IMR-90 (cell line): Measurements from ENCODE around the gene MDM4. TPM values are rescaled to one million over a fixed set of nuclear protein-coding genes. Genes with fewer than 3 reads are reported as not detected.

Experiments used
- ATAC-seq: fragments of 200-7000 bp; cut with Tn5 transposase; 2 replicates; pipeline ENCODE4 v1.9.1; 2020; ENCODE audit warnings: low read depth, mild to moderate bottlenecking, moderate library complexity
- BruUV-seq: library from RNA; stranded (reverse); fragments of 400-500 nt; replicated peaks from 2 replicates; lab custom pipeline; 2021; lab: Mats Ljungman, UMichigan
- CTCF ChIA-PET: fragments of 300-600 bp; formaldehyde crosslinking; extraction: SDS; loops from one replicate; lab custom pipeline; 2021; ENCODE audit warnings: antibody characterized with exemption; lab: Yijun Ruan, JAX
- POLR2A ChIA-PET: fragments of 300-600 bp; sonication (Branson Sonifier 250); formaldehyde crosslinking; loops from one replicate; lab custom pipeline; 2022; ENCODE audit warnings: antibody characterized with exemption; ENCODE audit not compliant: unreplicated experiment; lab: Charles Lee
- DNase-seq: peaks from one replicate; pipeline ENCODE4 v3.0.0; 2013
- H2AFZ ChIP-seq: replicated peaks from 2 replicates; pipeline ENCODE3; 2013; ENCODE audit warnings: low read length, mild to moderate bottlenecking; ENCODE audit not compliant: poor library complexity
- H2AK5ac ChIP-seq: 2 replicates; pipeline ENCODE4 v1.6.1; 2013; ENCODE audit warnings: low read depth, low read length, inconsistent platforms
- H2AK9ac ChIP-seq: replicated peaks from 2 replicates; pipeline ENCODE3; 2013; ENCODE audit warnings: mild to moderate bottlenecking, low read depth, low read length, moderate library complexity; ENCODE audit not compliant: poor library complexity
- H2BK120ac ChIP-seq: 2 replicates; pipeline ENCODE4 v1.6.1; 2013; ENCODE audit warnings: low read depth, low read length, inconsistent platforms
- H2BK15ac ChIP-seq: 3 replicates; pipeline ENCODE4 v1.6.1; 2013; ENCODE audit warnings: low read depth, low read length, inconsistent platforms
- H2BK20ac ChIP-seq: 2 replicates; pipeline ENCODE4 v1.6.1; 2013; ENCODE audit warnings: low read depth, mild to moderate bottlenecking, inconsistent platforms, low read length, moderate library complexity
- H2BK5ac ChIP-seq: 2 replicates; pipeline ENCODE4 v1.6.1; 2013; ENCODE audit warnings: mild to moderate bottlenecking, low read depth, low read length, inconsistent platforms; ENCODE audit not compliant: poor library complexity, severe bottlenecking
- H3K14ac ChIP-seq: replicated peaks from 2 replicates; pipeline ENCODE4 v1.6.1; 2013; ENCODE audit warnings: low read depth, low read length, inconsistent platforms
- H3K18ac ChIP-seq: 2 replicates; pipeline ENCODE4 v1.6.1; 2013; ENCODE audit warnings: low read depth, low read length, control low read depth
- H3K23ac ChIP-seq: 2 replicates; pipeline ENCODE4 v1.6.1; 2013; ENCODE audit warnings: low read depth, low read length, inconsistent platforms
- H3K27ac ChIP-seq: 2 replicates; pipeline ENCODE4 v1.5.1; 2013; ENCODE audit warnings: mild to moderate bottlenecking, control low read depth, low read length; ENCODE audit not compliant: insufficient read depth
- H3K27me3 ChIP-seq: 2 replicates; pipeline ENCODE4 v1.6.1; 2013; ENCODE audit warnings: low read length; ENCODE audit not compliant: control insufficient read depth, insufficient read depth
- H3K36me3 ChIP-seq: 2 replicates; pipeline ENCODE4 v1.6.1; 2013; ENCODE audit warnings: low read length, mixed read lengths; ENCODE audit not compliant: control insufficient read depth, insufficient read depth
- H3K4ac ChIP-seq: 2 replicates; pipeline ENCODE4 v1.6.1; 2013; ENCODE audit warnings: low read depth, low read length, inconsistent platforms
- H3K4me1 ChIP-seq: 2 replicates; pipeline ENCODE4 v1.6.1; 2013; ENCODE audit warnings: low read length, mixed read lengths; ENCODE audit not compliant: control insufficient read depth, insufficient read depth
- H3K4me2 ChIP-seq: 2 replicates; pipeline ENCODE4 v1.6.1; 2013; ENCODE audit warnings: low read depth, mild to moderate bottlenecking, control low read depth, low read length, moderate library complexity
- H3K4me3 ChIP-seq: 2 replicates; pipeline ENCODE4 v1.5.1; 2013; ENCODE audit warnings: low read depth, mild to moderate bottlenecking, control low read depth, low read length, moderate library complexity; ENCODE audit not compliant: insufficient read depth
- H3K56ac ChIP-seq: 2 replicates; pipeline ENCODE4 v1.6.1; 2013; ENCODE audit warnings: low read length, inconsistent platforms; ENCODE audit not compliant: insufficient read depth; ENCODE audit errors: extremely low read depth
- H3K79me1 ChIP-seq, 2 experiments: 2 replicates each; pipeline ENCODE4 v1.6.1; 2013; ENCODE audit warnings: low read length in 2 of 2, inconsistent platforms in 1 of 2, low read depth in 1 of 2
- H3K9ac ChIP-seq: 2 replicates; pipeline ENCODE4 v1.6.1; 2013; ENCODE audit warnings: low read depth, low read length, control low read depth
- H3K9me1 ChIP-seq: 2 replicates; pipeline ENCODE4 v1.6.1; 2013; ENCODE audit warnings: low read length, inconsistent platforms; ENCODE audit not compliant: insufficient read depth
- H3K9me3 ChIP-seq: 2 replicates; pipeline ENCODE4 v1.6.1; 2013; ENCODE audit warnings: low read length; ENCODE audit not compliant: control insufficient read depth, insufficient read depth
- H4K20me1 ChIP-seq: 2 replicates; pipeline ENCODE4 v1.6.1; 2013; ENCODE audit warnings: low read length, inconsistent platforms; ENCODE audit not compliant: insufficient read depth
- H4K5ac ChIP-seq: 2 replicates; pipeline ENCODE4 v1.6.1; 2013; ENCODE audit warnings: mild to moderate bottlenecking, low read depth, low read length, control low read depth
- H4K8ac ChIP-seq, 2 experiments: 2 replicates each; pipeline ENCODE4 v1.6.1; 2013; ENCODE audit warnings: low read depth in 2 of 2, low read length in 2 of 2, control low read depth in 1 of 2, inconsistent platforms in 1 of 2
- H4K91ac ChIP-seq: 2 replicates; pipeline ENCODE4 v1.6.1; 2013; ENCODE audit warnings: low read depth, low read length, inconsistent platforms; ENCODE audit not compliant: insufficient read depth
- BHLHE40 ChIP-seq: fragments of 150-350 bp; IDR thresholded peaks from 2 replicates; pipeline ENCODE4 v1.6.1; 2016; ENCODE audit warnings: mild to moderate bottlenecking, low read depth, low read length
- CEBPB ChIP-seq: IDR thresholded peaks from 2 replicates; pipeline ENCODE4 v1.6.1; 2012; ENCODE audit warnings: low read depth, low read length, improper control_type of control experiment
- CHD1 ChIP-seq: IDR thresholded peaks from 2 replicates; pipeline ENCODE4 v1.6.1; 2012; ENCODE audit warnings: low read depth, low read length, improper control_type of control experiment
- CTCF ChIP-seq: conservative IDR thresholded peaks from 2 replicates; pipeline ENCODE4 v1.5.1; 2012; ENCODE audit warnings: mild to moderate bottlenecking, low read depth, low read length, improper control_type of control experiment
- ELK1 ChIP-seq: fragments of 150-350 bp; IDR thresholded peaks from 2 replicates; pipeline ENCODE4 v1.6.1; 2016; ENCODE audit warnings: low read depth, mild to moderate bottlenecking, low read length, moderate library complexity, borderline replicate concordance
- FOS ChIP-seq: fragments of 150-350 bp; IDR thresholded peaks from 2 replicates; pipeline ENCODE4 v1.6.1; 2016; ENCODE audit warnings: low read depth, low read length
- MAFK ChIP-seq: IDR thresholded peaks from 2 replicates; pipeline ENCODE4 v1.6.1; 2012; ENCODE audit warnings: low read depth, low read length, improper control_type of control experiment
- MAZ ChIP-seq: IDR thresholded peaks from 2 replicates; pipeline ENCODE4 v1.6.1; 2012; ENCODE audit warnings: low read depth, mild to moderate bottlenecking, low read length, improper control_type of control experiment, moderate library complexity, borderline replicate concordance
- MXI1 ChIP-seq: IDR thresholded peaks from 2 replicates; pipeline ENCODE4 v1.6.1; 2012; ENCODE audit warnings: low read depth, mild to moderate bottlenecking, low read length, moderate library complexity, borderline replicate concordance
- NFE2L2 ChIP-seq: fragments of 150-350 bp; IDR thresholded peaks from 2 replicates; pipeline ENCODE4 v1.6.1; 2016; ENCODE audit warnings: low read depth, mild to moderate bottlenecking, low read length
- POLR2A ChIP-seq: IDR thresholded peaks from 2 replicates; pipeline ENCODE4 v1.6.1; 2012; ENCODE audit warnings: mild to moderate bottlenecking, low read depth, low read length
- RAD21 ChIP-seq: IDR thresholded peaks from 2 replicates; pipeline ENCODE4 v1.6.1; 2012; ENCODE audit warnings: low read length, improper control_type of control experiment
- RCOR1 ChIP-seq: IDR thresholded peaks from 2 replicates; pipeline ENCODE4 v1.6.1; 2012; ENCODE audit warnings: mild to moderate bottlenecking, low read length, improper control_type of control experiment; ENCODE audit not compliant: insufficient replicate concordance
- RFX5 ChIP-seq: IDR thresholded peaks from 2 replicates; pipeline ENCODE4 v1.8.0; 2012; ENCODE audit warnings: low read depth, mild to moderate bottlenecking, low read length, moderate library complexity
- SMC3 ChIP-seq: fragments of 150-350 bp; IDR thresholded peaks from 2 replicates; pipeline ENCODE4 v1.6.1; 2016; ENCODE audit warnings: low read depth, mild to moderate bottlenecking, antibody characterized with exemption, low read length, moderate library complexity
- USF2 ChIP-seq: fragments of 150-350 bp; IDR thresholded peaks from 2 replicates; pipeline ENCODE4 v1.6.1; 2017; ENCODE audit warnings: mild to moderate bottlenecking, antibody characterized with exemption, low read length, low read depth
- WGBS, 2 experiments: methylation state at CpG; one replicate each; pipeline versions ENCODE4 v1.1.5 to v1.1.7; 2013; ENCODE audit warnings: missing lambda C conversion rate in 2 of 2; ENCODE audit not compliant: insufficient read length in 1 of 2; ENCODE audit errors: extremely low coverage in 2 of 2; 5-methylcytosine and 5-hydroxymethylcytosine counted together
- dilution Hi-C: fragments of 300-500 bp; cut with HindIII; formaldehyde crosslinking; loops from one replicate; pipeline ENCODE4 v1.14.3; 2018; ENCODE audit warnings: low sequenced_read_pairs; ENCODE audit not compliant: unreplicated experiment
- in situ Hi-C: fragments of 300-500 bp; cut with MboI; formaldehyde crosslinking; loops from 3 replicates; pipeline ENCODE4 v1.14.3; 2019; ENCODE audit warnings: low sequenced_read_pairs, inconsistent platforms, mixed read lengths
- intact Hi-C: fragments of 100-400 bp; cut with micrococcal nuclease; formaldehyde crosslinking; loops from 2 replicates; pipeline ENCODE4 v1.10.0; 2022
- polyA plus RNA-seq, 3 experiments: library from polyadenylated mRNA; depleted of rRNA; stranded (reverse); fragments of >200 nt; gene quantifications; 2 replicates each; pipeline ENCODE4 v1.2.3, GENCODE V29; 2012; ENCODE audit warnings: low replicate concordance in 1 of 3
- total RNA-seq: library from RNA; depleted of rRNA; stranded (reverse); fragments of >200 nt; gene quantifications from 2 replicates; pipeline ENCODE4 v1.2.3, GENCODE V29; 2012

MDM4 gene
- total and polyA plus RNA-seq, 2 of the 4 experiments (the other 2 are of a cell fraction): 7.4 to 20.1 TPM

GRCh38 chr1:204580862-204581261 lies 64.7 kb downstream of the MDM4 start:
- POLR2A ChIA-PET: no interaction called here
- WGBS, 2 experiments: no CpG with 5 or more reads among the region's 2 CpGs
- H2BK120ac ChIP-seq: no peak overlapping the region
- dilution Hi-C loops: no loop called here
- H3K4me3 ChIP-seq: no peak overlapping the region
- no peak overlapping the region for H3K4ac ChIP-seq
- in situ Hi-C loops: no loop called here
- H3K79me1 ChIP-seq: no peaks in the 10 kb centered on the region
- no peak overlapping the region for H3K9ac ChIP-seq
- intact Hi-C loops: no loop called here
- no peak overlapping the region for H3K18ac ChIP-seq
- no peak overlapping the region for H2BK20ac ChIP-seq
- H3K4me2 ChIP-seq: no peak overlapping the region
- no peak for DNase-seq
- H2BK15ac ChIP-seq: no peak overlapping the region
- CTCF ChIA-PET: interaction anchor here (2.0 kb wide), 1 partner anchor 226 kb away, joined by 8 read pairs; no protein-coding TSS in a partner anchor
- H3K27me3 ChIP-seq: peaks cover 2% of the 10 kb centered on the region; the same call in 1 of the 2 replicates
- ATAC-seq: no peak
- 0 out of 2 replicates have a peak, but pooled peaks cover 3% of the 10 kb centered on the region for H3K9me1 ChIP-seq
- H3K9me3 ChIP-seq: no peaks in the 10 kb centered on the region
- no peak overlapping the region for H2BK5ac ChIP-seq
- no peak overlapping the region for H3K56ac ChIP-seq
- TF ChIP-seq POLR2A: no peak
- no peak for TF ChIP-seq RFX5
- TF ChIP-seq NFE2L2: no peak
- TF ChIP-seq SMC3: no peak
- TF ChIP-seq MXI1: no peak
- no peak for TF ChIP-seq BHLHE40
- no peak for TF ChIP-seq USF2
- no peak for TF ChIP-seq FOS
- TF ChIP-seq RCOR1: no peak
- no peak for TF ChIP-seq CEBPB
- TF ChIP-seq ELK1: no peak
- no peak for TF ChIP-seq MAFK
- no peak for TF ChIP-seq CHD1
- TF ChIP-seq CTCF: no peak
- no peak for TF ChIP-seq MAZ
- no peak for TF ChIP-seq RAD21
- H4K8ac ChIP-seq: no peak overlapping the region
- peaks cover 1% of the 10 kb centered on the region; the same call in 1 of the 2 replicates for H3K4me1 ChIP-seq
- H4K20me1 ChIP-seq: no peaks in the 10 kb centered on the region
- no peak overlapping the region for H3K23ac ChIP-seq
- no peak overlapping the region for H4K5ac ChIP-seq
- no peak overlapping the region for H2AK9ac ChIP-seq
- H4K91ac ChIP-seq: no peak overlapping the region
- no peak overlapping the region for H3K14ac ChIP-seq
- BruUV-seq: no TSS peak
- no peak overlapping the region for H3K27ac ChIP-seq
- no peak overlapping the region for H2AFZ ChIP-seq
- no peaks in the 10 kb centered on the region for H3K36me3 ChIP-seq
- H2AK5ac ChIP-seq: no peak overlapping the region
